Calu3 (cell line): ENCODE measurements around the gene CNPY4. TPM values are rescaled to one million over a fixed set of nuclear protein-coding genes. Genes with fewer than 3 reads are reported as not detected.

Experiments used
- BruUV-seq: library from RNA; stranded (reverse); fragments of 400-500 nt; replicated peaks from 2 replicates; lab custom pipeline; 2021; lab: Mats Ljungman, UMichigan
- CTCF ChIA-PET: fragments of 300-600 bp; sonication (Branson Sonifier 250); formaldehyde crosslinking; loops from one replicate; lab custom pipeline; 2022; ENCODE audit warnings: antibody characterized with exemption; lab: Charles Lee
- DNase-seq: peaks from one replicate; pipeline ENCODE4 v3.0.0; 2022
- H3K27ac Mint-ChIP-seq: one replicate; pipeline ENCODE4 v1.8.0; 2022; ENCODE audit warnings: mixed read lengths; ENCODE audit not compliant: unreplicated experiment
- H3K27me3 Mint-ChIP-seq: one replicate; pipeline ENCODE4 v1.8.0; 2022; ENCODE audit warnings: mixed read lengths; ENCODE audit not compliant: unreplicated experiment
- H3K36me3 Mint-ChIP-seq: one replicate; pipeline ENCODE4 v1.8.0; 2022; ENCODE audit warnings: mild to moderate bottlenecking, moderate library complexity, mixed read lengths; ENCODE audit not compliant: insufficient read depth, unreplicated experiment
- H3K4me1 Mint-ChIP-seq: one replicate; pipeline ENCODE4 v1.8.0; 2022; ENCODE audit warnings: mild to moderate bottlenecking, low read depth, mixed read lengths; ENCODE audit not compliant: unreplicated experiment
- H3K4me3 Mint-ChIP-seq: one replicate; pipeline ENCODE4 v1.8.0; 2022; ENCODE audit warnings: mild to moderate bottlenecking, low read depth, moderate library complexity, mixed read lengths; ENCODE audit not compliant: unreplicated experiment
- H3K9me3 Mint-ChIP-seq: one replicate; pipeline ENCODE4 v1.8.0; 2022; ENCODE audit warnings: low read depth, mixed read lengths; ENCODE audit not compliant: unreplicated experiment
- CTCF ChIP-seq: fragments of 200-600 bp; IDR thresholded peaks from one replicate; pipeline ENCODE4 v1.8.0; 2022; ENCODE audit warnings: antibody characterized with exemption; ENCODE audit not compliant: unreplicated experiment
- intact Hi-C: fragments of 100-400 bp; cut with micrococcal nuclease; formaldehyde crosslinking; loops from one replicate; pipeline ENCODE4 v1.10.0; 2022; ENCODE audit not compliant: unreplicated experiment
- total RNA-seq: library from RNA; stranded (reverse); gene quantifications from 2 replicates; pipeline ENCODE4 v1.2.3, GENCODE V29; 2022

The CNPY4 gene
- total RNA-seq, 1 experiment from 2014 or later: 5.9 TPM

- Mint-ChIP-seq H3K36me3 (peaks cover 90% of the 10 kb centered on the region), H3K27ac (peak overlapping the region; percentile 23)
Measured at GRCh38 chr7:100098913-100099312, 20.5 kb upstream of the CNPY4 start.

DNA sequence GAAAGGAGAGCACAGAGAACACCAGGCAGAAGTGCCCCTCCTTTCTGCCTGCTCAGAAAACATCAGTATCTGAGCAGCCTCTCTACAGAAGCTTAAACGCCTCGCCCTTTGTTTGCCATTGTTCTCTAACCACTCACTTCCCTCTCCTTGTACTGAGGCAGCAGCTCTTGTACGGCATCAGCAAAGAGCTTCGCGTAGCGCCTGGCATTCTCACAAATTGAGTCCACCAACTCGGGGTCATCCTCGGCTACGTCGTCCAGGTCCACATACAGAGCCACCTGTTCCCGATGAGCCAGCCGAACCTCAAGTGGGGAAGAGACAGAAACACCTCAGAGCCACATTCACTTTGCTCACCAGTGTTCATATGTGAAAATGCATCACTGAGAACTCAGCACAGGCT lies 20.0 kb upstream of the CNPY4 start:
- no peak for DNase-seq
- H3K27me3 Mint-ChIP-seq: no peaks in the 10 kb centered on the region
- peak overlapping the region; percentile 74 for H3K27ac Mint-ChIP-seq
- intact Hi-C loops: no loop called here
- H3K9me3 Mint-ChIP-seq: no peaks in the 10 kb centered on the region
- BruUV-seq: no TSS peak
- no peak for TF ChIP-seq CTCF
- H3K4me1 Mint-ChIP-seq: peaks cover 14% of the 10 kb centered on the region
- CTCF ChIA-PET: no interaction called here
- peaks cover 89% of the 10 kb centered on the region for H3K36me3 Mint-ChIP-seq
- H3K4me3 Mint-ChIP-seq: peak overlapping the region; percentile 90

More at GRCh38 chr7:100098913-100099312, 20.5 kb upstream of the CNPY4 start:
- Mint-ChIP-seq H3K27me3 (no peaks in the 10 kb centered on the region), H3K4me3 (peak overlapping the region; percentile 90), H3K9me3 (no peaks in the 10 kb centered on the region), H3K4me1 (peaks cover 14% of the 10 kb centered on the region)
- DNase-seq: no peak
- TF ChIP-seq CTCF: no peak
- intact Hi-C loops: no loop called here
- CTCF ChIA-PET: no interaction called here
- BruUV-seq: no TSS peak

DNA sequence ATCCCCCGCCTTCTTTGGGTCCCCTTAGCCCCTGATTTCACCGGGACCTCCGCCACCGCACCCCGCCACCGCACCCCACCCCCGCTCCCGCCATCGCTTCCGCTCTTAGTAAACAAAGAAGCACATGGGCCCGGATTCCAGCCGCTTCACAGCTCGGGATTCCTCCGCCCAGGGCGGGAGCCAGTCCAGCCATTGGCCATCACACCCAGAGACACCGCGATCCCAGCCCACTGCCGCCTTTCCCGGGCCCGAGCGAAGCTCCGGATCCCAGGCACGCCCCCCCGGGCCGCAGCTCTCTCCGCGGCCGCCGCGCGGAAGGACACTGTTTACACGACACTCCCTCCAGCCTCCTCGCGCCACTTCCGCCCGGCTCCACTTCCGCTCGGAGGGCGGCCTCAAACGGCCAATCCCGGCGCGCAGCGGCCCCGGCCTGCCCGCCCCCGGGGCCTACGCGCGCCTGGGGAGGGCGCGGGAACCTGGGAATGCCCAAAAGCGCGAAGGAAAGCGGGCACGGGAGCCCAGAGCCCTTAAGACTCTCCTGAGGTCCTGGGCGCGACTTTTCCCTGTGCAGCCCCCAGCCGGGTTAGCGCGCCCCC lies 18.9 kb upstream of the CNPY4 start:
- DNase-seq: peak; percentile 93
- no peaks in the 10 kb centered on the region for H3K27me3 Mint-ChIP-seq
- H3K9me3 Mint-ChIP-seq: no peaks in the 10 kb centered on the region
- intact Hi-C loops: no loop called here
- H3K36me3 Mint-ChIP-seq: peaks cover 78% of the 10 kb centered on the region
- H3K27ac Mint-ChIP-seq: peak overlapping the region; percentile 93
- peaks cover 14% of the 10 kb centered on the region for H3K4me1 Mint-ChIP-seq
- BruUV-seq: no TSS peak
- CTCF ChIA-PET: interaction anchor here (0.7 kb wide), 1 partner anchor 41 kb away, joined by 3 read pairs; no protein-coding TSS in a partner anchor
- no peak for TF ChIP-seq CTCF
- peak overlapping the region; percentile 90 for H3K4me3 Mint-ChIP-seq

DNA sequence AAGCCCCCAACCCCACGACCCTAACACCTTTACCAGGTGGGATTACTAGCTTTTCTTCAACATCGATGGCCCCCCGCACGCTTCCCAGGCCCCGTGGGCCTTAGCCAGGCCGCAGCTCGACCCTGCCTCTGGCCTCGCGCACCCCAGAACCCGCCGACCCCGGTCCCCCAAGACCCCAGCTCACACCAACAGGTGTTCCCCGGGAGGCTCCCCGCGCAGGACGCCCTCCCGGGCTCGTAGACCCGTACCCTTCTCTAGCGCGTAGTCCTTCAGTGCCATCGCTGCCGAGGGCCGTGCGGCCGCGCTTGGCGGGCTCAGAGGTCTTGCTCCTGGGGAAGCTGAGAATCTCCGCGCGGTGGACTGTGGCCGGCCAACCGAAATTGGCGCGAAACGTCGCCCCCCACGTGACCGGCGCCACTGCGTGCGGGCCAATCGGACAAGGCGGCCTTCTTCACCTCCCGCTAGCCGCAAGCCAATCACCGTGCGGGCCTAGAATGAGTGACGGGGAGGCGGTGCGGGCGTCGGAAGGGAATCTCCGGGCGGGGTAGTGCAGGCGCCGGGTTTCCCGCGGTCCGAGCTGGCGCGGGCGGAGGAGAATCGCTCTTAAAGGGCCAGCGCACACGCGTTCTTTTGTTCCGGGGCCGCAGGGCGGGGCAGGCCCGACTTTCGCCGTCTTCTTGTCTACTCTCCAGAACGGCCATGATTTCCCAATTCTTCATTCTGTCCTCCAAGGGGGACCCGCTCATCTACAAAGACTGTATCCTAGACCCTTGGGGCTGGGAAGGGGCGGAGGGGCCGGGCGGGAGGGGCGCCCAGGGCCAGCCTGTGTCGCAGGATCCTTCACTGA lies 18.2 kb upstream of the CNPY4 start, which contains the start of the genes AP4M1 and MCM7:
Gene AP4M1, plus strand, starts transcription at position 628 of the 847 bp plus-strand sequence. Its CDS starts 72 bp downstream, at position 700.
Gene MCM7, minus strand, starts transcription at position 382 of the 847 bp plus-strand sequence. Its CDS starts 103 bp downstream, at position 279.
- Mint-ChIP-seq H3K9me3 (no peaks in the 10 kb centered on the region), H3K27ac (peak within 1 kb of the TSS; percentile 93), H3K4me3 (peak within 1 kb of the TSS; percentile 90), H3K27me3 (no peaks in the 10 kb centered on the region), H3K36me3 (peaks cover 72% of the 10 kb centered on the region), H3K4me1 (peaks cover 14% of the 10 kb centered on the region)
- CTCF ChIA-PET: interaction anchor here (0.7 kb wide), 1 partner anchor 40 kb away, joined by 3 read pairs; no protein-coding TSS in a partner anchor
- intact Hi-C loops: no loop called here
- TF ChIP-seq CTCF: no peak
- peak; percentile 97 for DNase-seq
- BruUV-seq: TSS peak; percentile 50
